K562 (cell line): ENCODE measurements around the gene TEX47. TPM values are rescaled to one million over a fixed set of nuclear protein-coding genes. Genes with fewer than 3 reads are reported as not detected.

Source experiments
- BDP1 ChIP-seq: IDR thresholded peaks from 3 replicates; pipeline ENCODE4 v1.6.1; 2011; ENCODE audit not compliant: insufficient read length, insufficient read depth
- CSDE1 ChIP-seq, 2 experiments: fragments of 450-650 bp; IDR thresholded peaks; 2 replicates each; pipeline ENCODE4 v1.6.1; 2016; ENCODE audit warnings: mild to moderate bottlenecking in 1 of 2
- ELF1 ChIP-seq: fragments of 200-800 bp; sonication (Bioruptor generic); IDR thresholded peaks from 2 replicates; pipeline ENCODE4 v1.6.1; 2016; ENCODE audit warnings: missing genetic modification characterization, missing compliant biosample characterization
- KDM1A ChIP-seq, 2 experiments: fragments of 450-650 bp; IDR thresholded peaks; 2 replicates each; pipeline ENCODE4 v1.6.1; 2016; ENCODE audit warnings: mild to moderate bottlenecking in 2 of 2
- KDM2B ChIP-seq: fragments of 250-450 bp; sonication (Bioruptor Pico); IDR thresholded peaks from 2 replicates; pipeline ENCODE4 v1.8.0; 2021; ENCODE audit warnings: mild to moderate bottlenecking, moderate library complexity
- KLF1 ChIP-seq: fragments of 450-650 bp; IDR thresholded peaks from 2 replicates; pipeline ENCODE4 v1.6.1; 2016; ENCODE audit warnings: missing genetic modification characterization, missing compliant biosample characterization
- SREBF1 ChIP-seq: fragments of 150-350 bp; IDR thresholded peaks from 2 replicates; pipeline ENCODE4 v1.6.1; 2014; ENCODE audit warnings: antibody characterized with exemption, low read depth, low read length, borderline replicate concordance
- ZNF766 ChIP-seq: fragments of 200-800 bp; sonication (Bioruptor generic); conservative IDR thresholded peaks from 2 replicates; pipeline ENCODE4 v1.6.1; 2016; ENCODE audit warnings: missing genetic modification characterization, missing compliant biosample characterization
- ZNF778 ChIP-seq: fragments of 450-650 bp; formaldehyde crosslinking; IDR thresholded peaks from 2 replicates; pipeline ENCODE4 v1.4.0; 2020; ENCODE audit warnings: mild to moderate bottlenecking, moderate library complexity
- polyA plus RNA-seq, 8 experiments: library from polyadenylated mRNA; depleted of rRNA in 4 of 8; stranded (reverse) in 5 of 8; unstranded in 3 of 8; fragments of >200 nt; fragmentation: Nextera tagmentation in 2 of 8; fragmentation: Illumina TruSeq in 1 of 8; extraction: Ambion mirVana in 2 of 8; extraction: Trizol in 1 of 8; gene quantifications; 2 replicates each; pipeline versions ENCODE4 v1.2.1 to v1.2.3, GENCODE V29; 2011 to 2014; ENCODE audit warnings: inconsistent platforms in 1 of 8, missing spikeins in 1 of 8
- total RNA-seq, 7 experiments: library from RNA; depleted of rRNA in 6 of 7; stranded (reverse); fragments of >200 nt in 6 of 7; fragmentation: Illumina TruSeq in 2 of 7; extraction: Trizol in 2 of 7; gene quantifications; 2 replicates each; pipeline versions ENCODE4 v1.2.1 to v1.2.3, GENCODE V29; 2011 to 2021; ENCODE audit warnings: low replicate concordance in 1 of 7
- TF ChIP-seq, protein P1 (sequence below): fragments of 450-650 bp; IDR thresholded peaks from 2 replicates; pipeline ENCODE4 v1.6.1; 2018; ENCODE audit not compliant: partially characterized antibody
- TF ChIP-seq, protein P2 (sequence below): fragments of 450-650 bp; IDR thresholded peaks from 2 replicates; pipeline ENCODE4 v1.6.1; 2016; ENCODE audit warnings: low read depth
- TF ChIP-seq, protein P3 (sequence below): sonication (generic); formaldehyde crosslinking; IDR thresholded peaks from 2 replicates; pipeline ENCODE4 v1.8.0; 2023; ENCODE audit warnings: mild to moderate bottlenecking, missing genetic modification reagents

Gene TEX47
- total and polyA plus RNA-seq, 9 of the 15 experiments (the other 6 are each of a cell fraction or from before 2014, with no cell fraction given), result not detected

DNA sequence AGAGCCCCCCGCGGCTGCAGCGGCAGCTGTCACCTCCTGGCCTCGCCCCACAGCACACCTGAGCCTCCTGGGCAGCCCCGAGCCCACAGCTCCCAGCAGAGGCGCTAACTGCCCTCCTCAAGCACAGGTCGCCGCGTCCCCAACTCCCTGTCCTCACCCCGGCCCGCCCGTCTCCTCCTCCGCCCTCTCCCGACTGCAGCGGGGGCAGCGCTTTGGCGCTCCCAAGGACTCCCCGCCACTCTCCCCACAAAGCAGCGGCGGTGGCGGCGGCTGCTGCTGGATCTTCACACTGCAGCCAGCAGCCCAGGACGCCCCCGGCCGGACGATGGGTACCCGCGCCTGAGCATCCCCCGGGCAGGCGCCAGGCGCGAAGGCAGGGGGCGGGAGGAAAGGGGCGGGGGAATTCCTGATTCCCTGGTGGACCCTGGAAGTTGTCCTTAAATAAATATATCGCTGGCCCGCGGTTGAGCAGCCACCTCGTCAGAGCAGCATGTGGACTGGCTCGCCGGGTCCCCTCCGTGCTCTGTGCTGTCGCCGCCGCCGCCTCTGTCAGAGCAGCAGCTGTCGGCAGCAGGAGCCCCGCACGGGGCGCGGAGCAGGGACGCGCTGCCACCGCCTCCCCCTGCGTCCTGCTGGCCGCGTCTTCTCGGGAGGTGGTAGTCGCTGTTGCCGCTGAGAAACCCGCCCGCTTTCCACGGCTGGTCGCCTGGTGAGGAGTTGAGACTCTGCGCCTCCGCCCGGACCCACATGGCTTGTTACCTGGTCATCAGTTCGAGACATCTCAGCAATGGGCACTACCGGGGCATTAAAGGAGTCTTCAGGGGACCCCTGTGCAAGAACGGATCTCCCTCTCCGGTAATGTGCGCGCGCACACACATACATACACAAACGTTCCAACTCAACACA lies 36.1 kb downstream of the TEX47 start, which contains the start of gene ZNF804B (continued):
- TF ChIP-seq, protein P1, sequence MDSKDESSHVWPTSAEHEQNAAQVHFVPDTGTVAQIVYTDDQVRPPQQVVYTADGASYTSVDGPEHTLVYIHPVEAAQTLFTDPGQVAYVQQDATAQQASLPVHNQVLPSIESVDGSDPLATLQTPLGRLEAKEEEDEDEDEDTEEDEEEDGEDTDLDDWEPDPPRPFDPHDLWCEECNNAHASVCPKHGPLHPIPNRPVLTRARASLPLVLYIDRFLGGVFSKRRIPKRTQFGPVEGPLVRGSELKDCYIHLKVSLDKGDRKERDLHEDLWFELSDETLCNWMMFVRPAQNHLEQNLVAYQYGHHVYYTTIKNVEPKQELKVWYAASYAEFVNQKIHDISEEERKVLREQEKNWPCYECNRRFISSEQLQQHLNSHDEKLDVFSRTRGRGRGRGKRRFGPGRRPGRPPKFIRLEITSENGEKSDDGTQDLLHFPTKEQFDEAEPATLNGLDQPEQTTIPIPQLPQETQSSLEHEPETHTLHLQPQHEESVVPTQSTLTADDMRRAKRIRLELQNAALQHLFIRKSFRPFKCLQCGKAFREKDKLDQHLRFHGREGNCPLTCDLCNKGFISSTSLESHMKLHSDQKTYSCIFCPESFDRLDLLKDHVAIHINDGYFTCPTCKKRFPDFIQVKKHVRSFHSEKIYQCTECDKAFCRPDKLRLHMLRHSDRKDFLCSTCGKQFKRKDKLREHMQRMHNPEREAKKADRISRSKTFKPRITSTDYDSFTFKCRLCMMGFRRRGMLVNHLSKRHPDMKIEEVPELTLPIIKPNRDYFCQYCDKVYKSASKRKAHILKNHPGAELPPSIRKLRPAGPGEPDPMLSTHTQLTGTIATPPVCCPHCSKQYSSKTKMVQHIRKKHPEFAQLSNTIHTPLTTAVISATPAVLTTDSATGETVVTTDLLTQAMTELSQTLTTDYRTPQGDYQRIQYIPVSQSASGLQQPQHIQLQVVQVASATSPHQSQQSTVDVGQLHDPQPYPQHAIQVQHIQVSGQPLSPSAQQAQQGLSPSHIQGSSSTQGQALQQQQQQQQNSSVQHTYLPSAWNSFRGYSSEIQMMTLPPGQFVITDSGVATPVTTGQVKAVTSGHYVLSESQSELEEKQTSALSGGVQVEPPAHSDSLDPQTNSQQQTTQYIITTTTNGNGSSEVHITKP, result peak; percentile 77
- TF ChIP-seq, protein P2, sequence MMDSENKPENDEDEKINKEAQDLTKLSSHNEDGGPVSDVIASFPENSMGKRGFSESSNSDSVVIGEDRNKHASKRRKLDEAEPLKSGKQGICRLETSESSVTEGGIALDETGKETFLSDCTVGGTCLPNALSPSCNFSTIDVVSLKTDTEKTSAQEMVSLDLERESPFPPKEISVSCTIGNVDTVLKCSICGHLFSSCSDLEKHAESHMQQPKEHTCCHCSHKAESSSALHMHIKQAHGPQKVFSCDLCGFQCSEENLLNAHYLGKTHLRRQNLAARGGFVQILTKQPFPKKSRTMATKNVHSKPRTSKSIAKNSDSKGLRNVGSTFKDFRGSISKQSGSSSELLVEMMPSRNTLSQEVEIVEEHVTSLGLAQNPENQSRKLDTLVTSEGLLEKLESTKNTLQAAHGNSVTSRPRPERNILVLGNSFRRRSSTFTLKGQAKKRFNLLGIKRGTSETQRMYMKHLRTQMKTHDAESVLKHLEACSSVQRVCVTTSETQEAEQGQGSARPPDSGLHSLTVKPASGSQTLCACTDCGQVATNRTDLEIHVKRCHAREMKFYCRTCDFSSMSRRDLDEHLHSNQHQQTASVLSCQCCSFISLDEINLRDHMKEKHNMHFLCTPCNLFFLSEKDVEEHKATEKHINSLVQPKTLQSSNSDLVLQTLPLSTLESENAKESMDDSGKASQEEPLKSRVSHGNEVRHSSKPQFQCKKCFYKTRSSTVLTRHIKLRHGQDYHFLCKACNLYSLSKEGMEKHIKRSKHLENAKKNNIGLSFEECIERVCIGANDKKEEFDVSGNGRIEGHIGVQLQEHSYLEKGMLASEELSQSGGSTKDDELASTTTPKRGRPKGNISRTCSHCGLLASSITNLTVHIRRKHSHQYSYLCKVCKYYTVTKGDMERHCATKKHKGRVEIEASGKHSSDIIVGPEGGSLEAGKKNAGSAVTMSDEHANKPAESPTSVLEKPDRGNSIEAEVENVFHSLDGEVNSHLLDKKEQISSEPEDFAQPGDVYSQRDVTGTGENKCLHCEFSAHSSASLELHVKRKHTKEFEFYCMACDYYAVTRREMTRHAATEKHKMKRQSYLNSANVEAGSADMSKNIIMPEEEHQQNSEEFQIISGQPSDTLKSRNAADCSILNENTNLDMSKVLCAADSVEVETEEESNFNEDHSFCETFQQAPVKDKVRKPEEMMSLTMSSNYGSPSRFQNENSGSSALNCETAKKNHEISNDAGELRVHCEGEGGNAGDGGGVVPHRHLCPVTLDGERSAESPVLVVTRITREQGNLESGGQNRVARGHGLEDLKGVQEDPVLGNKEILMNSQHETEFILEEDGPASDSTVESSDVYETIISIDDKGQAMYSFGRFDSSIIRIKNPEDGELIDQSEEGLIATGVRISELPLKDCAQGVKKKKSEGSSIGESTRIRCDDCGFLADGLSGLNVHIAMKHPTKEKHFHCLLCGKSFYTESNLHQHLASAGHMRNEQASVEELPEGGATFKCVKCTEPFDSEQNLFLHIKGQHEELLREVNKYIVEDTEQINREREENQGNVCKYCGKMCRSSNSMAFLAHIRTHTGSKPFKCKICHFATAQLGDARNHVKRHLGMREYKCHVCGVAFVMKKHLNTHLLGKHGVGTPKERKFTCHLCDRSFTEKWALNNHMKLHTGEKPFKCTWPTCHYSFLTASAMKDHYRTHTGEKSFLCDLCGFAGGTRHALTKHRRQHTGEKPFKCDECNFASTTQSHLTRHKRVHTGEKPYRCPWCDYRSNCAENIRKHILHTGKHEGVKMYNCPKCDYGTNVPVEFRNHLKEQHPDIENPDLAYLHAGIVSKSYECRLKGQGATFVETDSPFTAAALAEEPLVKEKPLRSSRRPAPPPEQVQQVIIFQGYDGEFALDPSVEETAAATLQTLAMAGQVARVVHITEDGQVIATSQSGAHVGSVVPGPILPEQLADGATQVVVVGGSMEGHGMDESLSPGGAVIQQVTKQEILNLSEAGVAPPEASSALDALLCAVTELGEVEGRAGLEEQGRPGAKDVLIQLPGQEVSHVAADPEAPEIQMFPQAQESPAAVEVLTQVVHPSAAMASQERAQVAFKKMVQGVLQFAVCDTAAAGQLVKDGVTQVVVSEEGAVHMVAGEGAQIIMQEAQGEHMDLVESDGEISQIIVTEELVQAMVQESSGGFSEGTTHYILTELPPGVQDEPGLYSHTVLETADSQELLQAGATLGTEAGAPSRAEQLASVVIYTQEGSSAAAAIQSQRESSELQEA, result no peak
- TF ChIP-seq ZNF778 (CRISPR knock-in tag) (no peak), KDM1A (IDR thresholded peaks at IDR 0.05) (peak in 1 of 2 experiments; percentile 28; a peak in 1 of 4 replicates), ZNF766 (peak; percentile 32; the same call in 1 of the 2 replicates), CSDE1 (IDR thresholded peaks at IDR 0.05) (no peak), KLF1 (tag) (no peak), ELF1 (tag) (no peak), KDM2B (CRISPR knock-in tag) (no peak), SREBF1 (no peak), BDP1 (no peak)
- TF ChIP-seq, protein P3, sequence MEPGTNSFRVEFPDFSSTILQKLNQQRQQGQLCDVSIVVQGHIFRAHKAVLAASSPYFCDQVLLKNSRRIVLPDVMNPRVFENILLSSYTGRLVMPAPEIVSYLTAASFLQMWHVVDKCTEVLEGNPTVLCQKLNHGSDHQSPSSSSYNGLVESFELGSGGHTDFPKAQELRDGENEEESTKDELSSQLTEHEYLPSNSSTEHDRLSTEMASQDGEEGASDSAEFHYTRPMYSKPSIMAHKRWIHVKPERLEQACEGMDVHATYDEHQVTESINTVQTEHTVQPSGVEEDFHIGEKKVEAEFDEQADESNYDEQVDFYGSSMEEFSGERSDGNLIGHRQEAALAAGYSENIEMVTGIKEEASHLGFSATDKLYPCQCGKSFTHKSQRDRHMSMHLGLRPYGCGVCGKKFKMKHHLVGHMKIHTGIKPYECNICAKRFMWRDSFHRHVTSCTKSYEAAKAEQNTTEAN, result no peak
